Measurements from ENCODE around the gene PPM1H. TPM values are rescaled to one million over a fixed set of nuclear protein-coding genes. Genes with fewer than 3 reads are reported as not detected.
A peak's percentile ranks its signal among the peaks of the same experiment; 100 is the strongest.

PPM1H gene
- total and polyA plus RNA-seq, 10 of the 15 experiments (the other 5 are each of a cell fraction or from before 2014, with no cell fraction given) = 0.11 to 0.83 (median 0.49) TPM

- no peaks in the 10 kb centered on the region for H3K4me1 ChIP-seq (ENCODE audit: control insufficient read depth, insufficient read depth, low read length)
- no peak overlapping the region for H3K9ac ChIP-seq (ENCODE audit: control insufficient read depth, insufficient read depth, low read length)
- WGBS (ENCODE audit: insufficient coverage, insufficient replicate concordance, low lambda C conversion rate, missing lambda C conversion rate) = 66% methylated on average over 21 of the region's 21 CpGs
- H3K4me2 ChIP-seq (ENCODE audit: control insufficient read depth, insufficient read depth) = no peak overlapping the region
- no peak for DNase-seq (ENCODE audit: low read depth, low spot score)
- TF ChIP-seq SMC3 (IDR thresholded peaks at IDR 0.05; ENCODE audit: borderline replicate concordance, low read length) = no peak
- no peak for TF ChIP-seq ETV6 (conservative IDR thresholded peaks at IDR 0.05 in 1 of 2, IDR thresholded peaks at IDR 0.05 in 1 of 2; ENCODE audit: borderline replicate concordance in 1 of 2, low read depth in 1 of 2)
- TF ChIP-seq, protein P1, sequence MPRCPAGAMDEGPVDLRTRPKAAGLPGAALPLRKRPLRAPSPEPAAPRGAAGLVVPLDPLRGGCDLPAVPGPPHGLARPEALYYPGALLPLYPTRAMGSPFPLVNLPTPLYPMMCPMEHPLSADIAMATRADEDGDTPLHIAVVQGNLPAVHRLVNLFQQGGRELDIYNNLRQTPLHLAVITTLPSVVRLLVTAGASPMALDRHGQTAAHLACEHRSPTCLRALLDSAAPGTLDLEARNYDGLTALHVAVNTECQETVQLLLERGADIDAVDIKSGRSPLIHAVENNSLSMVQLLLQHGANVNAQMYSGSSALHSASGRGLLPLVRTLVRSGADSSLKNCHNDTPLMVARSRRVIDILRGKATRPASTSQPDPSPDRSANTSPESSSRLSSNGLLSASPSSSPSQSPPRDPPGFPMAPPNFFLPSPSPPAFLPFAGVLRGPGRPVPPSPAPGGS (IDR thresholded peaks at IDR 0.05; ENCODE audit: borderline replicate concordance, insufficient read depth, low read depth, low read length, poor library complexity, severe bottlenecking) = no peak
- TF ChIP-seq EZH2 (IDR thresholded peaks at IDR 0.05; ENCODE audit: borderline replicate concordance, control insufficient read depth, low read depth, low read length) = no peak
- TF ChIP-seq RUNX3 (IDR thresholded peaks at IDR 0.05; ENCODE audit: low read length) = 0 out of 2 replicates have a peak, but pooled peaks have one; percentile 20
- TF ChIP-seq, protein P2, sequence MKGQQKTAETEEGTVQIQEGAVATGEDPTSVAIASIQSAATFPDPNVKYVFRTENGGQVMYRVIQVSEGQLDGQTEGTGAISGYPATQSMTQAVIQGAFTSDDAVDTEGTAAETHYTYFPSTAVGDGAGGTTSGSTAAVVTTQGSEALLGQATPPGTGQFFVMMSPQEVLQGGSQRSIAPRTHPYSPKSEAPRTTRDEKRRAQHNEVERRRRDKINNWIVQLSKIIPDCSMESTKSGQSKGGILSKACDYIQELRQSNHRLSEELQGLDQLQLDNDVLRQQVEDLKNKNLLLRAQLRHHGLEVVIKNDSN (IDR thresholded peaks at IDR 0.05; ENCODE audit: borderline replicate concordance, extremely low read length, insufficient read depth, low read depth, low read length) = no peak
- H3K27ac ChIP-seq (ENCODE audit: control insufficient read depth, insufficient read depth) = no peak overlapping the region
- no peaks in the 10 kb centered on the region; a peak in 2 of 4 replicates for H3K27me3 ChIP-seq (replicated peaks in 1 of 2; ENCODE audit: control insufficient read depth in 2 of 2, insufficient read depth in 2 of 2, low read length in 1 of 2)
- H3K36me3 ChIP-seq (ENCODE audit: control insufficient read depth in 2 of 2, insufficient read depth in 2 of 2, low read length in 1 of 2) = no peaks in the 10 kb centered on the region
- RAD21 ChIA-PET (ENCODE audit: unreplicated experiment) = no interaction called here
- SMC1A ChIA-PET (ENCODE audit: uncharacterized antibody, unreplicated experiment) = interaction anchor here (0.5 kb wide), 1 partner anchor 10 kb away, joined by 3 read pairs; no protein-coding TSS in a partner anchor
- H2AFZ ChIP-seq (ENCODE audit: control insufficient read depth, low read depth, low read length) = no peak overlapping the region
- in situ Hi-C loops (cut with MboI) (no loop called here), intact Hi-C loops (cut with micrococcal nuclease; ENCODE audit: unreplicated experiment) (no loop called here)
- no peaks in the 10 kb centered on the region for H3K79me2 ChIP-seq (ENCODE audit: control insufficient read depth, insufficient read depth, low read length)
- POLR2A ChIA-PET = interaction anchor here (0.6 kb wide), 1 partner anchor 180 kb away, joined by 3 read pairs; no protein-coding TSS in a partner anchor
- CTCF ChIA-PET = no interaction called here
- FAIRE-seq = no peak
- H4K20me1 ChIP-seq (ENCODE audit: control insufficient read depth, insufficient read depth) = no peaks in the 10 kb centered on the region
- H3K4me3 ChIP-seq = no peak overlapping the region
- no TSS peak for BruUV-seq (replicated peaks)
- ATAC-seq = no peak
- no peaks in the 10 kb centered on the region for H3K9me3 ChIP-seq (replicated peaks; ENCODE audit: control insufficient read depth, insufficient read depth, low read length)
Observed at GRCh38 chr12:62654326-62655241, 280.4 kb downstream of the PPM1H start.

All from GM12878 (cell line).